ENCODE measurements around the gene CBLB.

The CBLB gene

DNA sequence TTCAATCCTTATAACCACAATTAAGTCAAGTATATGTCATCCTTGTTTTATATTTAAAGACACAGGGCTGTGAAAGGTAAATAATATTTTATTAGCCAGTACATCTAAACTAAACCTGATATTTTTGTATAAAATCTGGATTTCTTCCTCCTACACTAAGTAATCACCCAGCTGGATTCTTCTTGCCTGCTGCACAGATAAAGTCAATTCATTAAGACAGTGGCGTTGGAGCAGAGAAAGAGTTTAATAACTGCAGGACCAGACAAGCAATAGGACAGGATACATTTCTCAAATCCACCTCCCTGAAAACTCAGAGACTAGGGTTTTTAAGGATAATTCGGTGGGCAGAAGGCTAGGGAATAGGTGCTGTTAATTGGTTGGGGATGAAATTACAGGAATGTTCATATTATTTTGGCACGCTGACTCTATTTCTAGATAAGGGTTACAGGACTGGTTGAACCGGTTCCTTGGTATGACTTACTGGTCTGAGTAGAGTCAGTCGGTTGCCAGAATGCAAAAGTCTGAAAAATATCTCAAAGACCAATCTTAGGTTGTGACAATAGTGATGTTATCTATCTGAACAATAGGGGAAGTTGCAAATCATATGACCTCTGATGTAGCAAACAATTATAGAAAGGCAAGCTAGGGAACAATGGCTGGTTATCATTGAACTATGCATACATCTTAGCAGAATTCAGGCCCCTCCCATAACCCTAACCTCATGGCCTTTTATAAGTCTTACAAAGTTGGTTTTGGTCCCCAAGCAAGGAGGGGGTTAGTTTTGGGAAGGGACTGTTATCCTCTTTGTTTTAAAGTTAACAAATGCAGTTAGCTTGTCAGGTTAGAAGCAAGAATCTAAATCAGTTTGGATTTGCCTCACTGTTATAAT lies 257.3 kb downstream of the CBLB start:
- peak in 1 of 3 experiments; percentile 5 for DNase-seq

DNA sequence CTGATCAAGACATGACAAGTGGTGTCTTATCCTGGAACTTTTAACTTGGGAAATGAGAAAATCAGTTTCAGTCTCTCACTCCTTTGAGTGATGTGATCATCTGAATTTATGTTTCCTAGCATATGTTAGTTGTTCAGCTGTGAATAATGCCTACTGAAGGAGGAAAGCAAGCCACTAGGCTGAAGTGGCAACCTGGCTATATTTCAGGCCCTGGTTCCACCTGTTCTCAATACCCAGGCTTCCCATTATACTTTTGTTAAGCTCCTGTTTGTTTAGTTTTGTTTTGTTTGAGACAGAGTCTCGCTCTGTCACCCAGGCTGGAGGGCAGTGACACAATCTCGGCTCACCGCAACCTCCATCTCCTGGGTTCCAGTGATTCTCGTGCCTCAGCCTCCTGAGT lies 258.3 kb downstream of the CBLB start:
- no peak for DNase-seq

DNA sequence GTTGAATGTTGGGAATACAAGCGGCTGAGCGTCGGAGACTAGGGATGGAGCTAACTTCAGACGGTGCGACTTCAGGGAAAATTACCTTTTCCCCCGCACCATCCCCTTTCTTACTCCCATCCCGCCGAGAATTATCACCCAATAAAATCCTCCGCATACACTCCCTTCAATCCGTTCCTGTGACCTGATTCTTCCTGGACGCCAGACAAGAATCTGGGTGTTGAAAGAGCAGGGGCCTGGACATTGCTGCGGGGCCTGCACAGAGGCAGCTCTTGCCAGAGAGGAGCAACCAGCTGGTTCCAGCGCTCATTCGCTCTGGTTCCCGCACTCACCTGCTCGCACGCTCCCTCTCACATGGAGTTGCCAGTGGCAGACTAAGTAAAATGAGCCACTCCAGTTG lies 260.2 kb downstream of the CBLB start:
- DNase-seq = no peak

DNA sequence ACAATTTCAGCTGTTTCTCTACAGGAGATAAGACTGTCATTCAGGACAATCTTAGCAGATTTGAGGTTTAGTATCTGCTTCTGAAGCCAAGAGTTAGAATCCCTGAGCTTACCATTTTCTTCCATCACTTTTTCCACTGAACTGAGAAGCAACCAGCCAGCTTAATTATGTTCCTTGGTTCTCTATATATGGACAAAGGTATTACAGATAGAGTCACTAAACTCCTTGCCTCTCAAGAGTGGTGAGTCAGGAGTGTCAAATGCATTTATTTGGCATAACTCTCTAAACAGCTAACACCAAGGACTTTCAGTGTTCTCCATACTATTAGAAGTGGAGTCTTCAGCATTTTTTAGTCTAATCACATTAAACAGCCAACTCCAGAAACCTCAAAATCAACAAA lies 262.8 kb downstream of the CBLB start:
- no peak for DNase-seq
